GM18505 (cell line): ENCODE results near the gene SPATA6L.
A peak's percentile ranks its signal among the peaks of the same experiment; 100 is the strongest.

Source experiments
- ATAC-seq: cut with Tn5 transposase; IDR thresholded peaks from one replicate; pipeline ENCODE4 v1.9.1; 2021; ENCODE audit not compliant: unreplicated experiment
- POLR2A ChIP-seq: IDR thresholded peaks from 4 replicates; pipeline ENCODE4 v1.6.1; 2011; ENCODE audit warnings: borderline replicate concordance; ENCODE audit not compliant: insufficient read depth, insufficient read length; ENCODE audit errors: extremely low read depth

Gene SPATA6L

DNA sequence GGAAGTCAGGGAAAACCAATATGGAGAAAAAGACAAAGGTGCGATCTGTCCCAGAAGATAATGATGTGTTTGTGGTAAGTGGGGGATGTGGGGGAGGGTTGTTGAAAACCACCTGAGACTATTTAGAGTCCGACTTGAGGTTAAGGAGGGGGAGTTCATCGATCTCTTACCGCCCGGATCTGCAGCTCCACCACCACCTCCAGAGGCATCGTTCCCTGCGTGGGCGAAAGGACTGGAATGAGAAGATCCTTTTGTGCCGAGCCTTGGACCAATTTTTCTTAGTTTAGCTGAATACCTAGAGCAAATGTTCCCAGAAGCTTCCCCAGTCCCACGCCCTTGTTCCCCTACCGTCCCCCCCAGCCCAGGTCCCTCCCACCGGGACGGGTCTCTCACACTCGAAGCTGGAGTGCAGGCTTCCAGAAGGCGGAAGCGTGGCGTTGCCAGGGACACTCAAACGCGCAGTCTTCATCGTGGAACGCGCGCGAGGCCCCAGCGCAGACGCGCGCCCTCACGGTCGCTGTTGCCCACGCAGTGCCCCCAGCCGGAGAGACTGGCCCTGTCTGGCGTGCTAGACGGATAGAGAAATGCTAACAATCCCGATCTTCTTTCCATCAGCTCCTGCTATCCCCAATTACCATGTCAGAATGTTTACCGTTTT is at the start of gene SPATA6L:
SPATA6L (minus strand) TSS at position 439 of the 658 bp plus-strand sequence; CDS start at position 209, 230 bp downstream.
- peak; percentile 36 for TF ChIP-seq POLR2A
- ATAC-seq: peak; percentile 38

GRCh38 chr9:4714266-4715016 is 48.2 kb upstream of the SPATA6L start:
- ATAC-seq: no peak
- no peak for TF ChIP-seq POLR2A

DNA sequence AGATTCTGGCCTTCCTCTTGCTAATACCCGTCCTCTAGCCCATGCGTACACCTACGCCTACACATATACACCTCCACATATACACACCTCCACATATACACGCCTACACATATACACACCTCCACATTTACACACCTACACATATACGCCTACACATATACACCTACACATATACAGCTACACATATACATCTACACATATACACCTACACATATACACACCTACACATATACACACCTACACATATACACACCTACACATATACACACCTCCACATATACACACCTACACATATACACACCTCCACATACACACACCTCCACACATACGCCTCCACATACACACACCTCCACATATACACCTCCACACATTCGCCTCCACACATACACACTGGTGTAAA is 47.6 kb upstream of the SPATA6L start:
- no peak for TF ChIP-seq POLR2A
- ATAC-seq: no peak

- ATAC-seq: no peak
Observed at GRCh38 chr9:4709380-4709779, 43.1 kb upstream of the SPATA6L start.

DNA sequence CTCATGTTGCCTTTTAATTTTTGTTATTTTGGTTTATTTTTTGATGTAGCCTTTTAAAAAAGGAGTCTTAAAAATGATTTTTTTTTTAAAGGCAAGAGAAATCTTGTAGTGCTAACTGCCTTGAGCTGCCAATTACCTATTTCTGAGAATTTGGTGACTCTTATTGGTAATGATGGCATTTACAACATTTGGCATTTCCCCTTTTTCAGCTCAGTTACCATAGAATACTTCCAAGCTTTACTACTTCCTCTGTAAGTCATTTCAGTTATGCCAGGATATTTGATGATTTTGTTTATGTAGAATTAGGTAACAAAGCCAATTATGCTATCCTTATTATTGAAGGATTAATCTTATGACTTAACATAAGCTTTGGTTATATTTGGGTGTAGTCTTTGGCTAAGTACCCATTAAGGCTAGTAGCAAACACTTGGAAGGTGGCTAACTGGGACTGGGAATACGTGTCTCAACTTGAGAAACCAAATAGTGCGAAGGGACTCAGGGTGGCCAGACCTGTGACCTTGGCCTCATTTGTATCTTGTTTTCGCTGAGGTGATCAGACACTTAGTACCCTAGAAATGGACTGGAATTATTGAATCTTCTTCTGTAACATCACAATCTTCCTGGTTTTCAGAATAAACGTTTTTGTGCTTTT is 40.8 kb upstream of the SPATA6L start:
- ATAC-seq: no peak
- no peak for TF ChIP-seq POLR2A

More at GRCh38 chr9:4709380-4709779, 43.1 kb upstream of the SPATA6L start:
- TF ChIP-seq POLR2A: no peak

- no peak for TF ChIP-seq POLR2A
- no peak for ATAC-seq
Observed at GRCh38 chr9:4706021-4706420, 39.7 kb upstream of the SPATA6L start.

DNA sequence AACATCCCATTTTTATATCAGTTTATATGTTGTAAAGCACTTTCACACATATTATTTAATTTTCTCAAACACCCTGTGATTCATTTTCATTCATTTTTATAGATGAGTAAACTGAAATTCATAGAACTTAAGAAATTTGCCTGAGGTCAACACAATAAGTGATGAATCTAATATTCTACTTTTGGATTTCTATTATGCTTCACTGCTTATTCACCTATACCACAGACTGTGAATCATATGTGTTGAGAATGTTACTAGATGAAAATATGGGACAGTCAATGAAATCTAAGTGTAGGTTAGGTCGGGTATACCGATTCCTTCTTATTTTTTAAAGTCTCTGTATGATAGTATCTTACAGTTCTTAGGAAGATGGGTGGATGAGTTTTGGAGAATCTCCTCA is 37.8 kb upstream of the SPATA6L start:
- no peak for ATAC-seq
- TF ChIP-seq POLR2A: no peak

DNA sequence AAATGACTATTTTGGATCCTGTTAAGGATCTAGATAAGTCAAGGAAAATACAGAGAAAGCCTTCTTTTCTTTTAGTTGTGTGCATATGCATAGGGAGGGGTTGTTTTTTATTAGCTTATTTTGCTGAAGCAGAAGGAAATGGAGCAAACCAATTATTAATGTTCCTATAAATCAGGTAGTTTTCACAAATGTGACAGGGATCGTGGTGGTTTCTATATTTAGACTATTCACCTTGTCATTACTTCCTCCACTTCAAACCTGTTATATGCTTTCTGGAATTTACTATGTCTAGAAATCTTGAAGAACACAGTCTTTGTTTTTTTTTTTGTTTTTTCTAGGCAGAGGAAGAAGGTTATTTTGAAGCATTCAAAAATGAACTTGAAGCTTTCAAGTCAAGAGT is 35.2 kb upstream of the SPATA6L start:
- TF ChIP-seq POLR2A: no peak
- no peak for ATAC-seq

DNA sequence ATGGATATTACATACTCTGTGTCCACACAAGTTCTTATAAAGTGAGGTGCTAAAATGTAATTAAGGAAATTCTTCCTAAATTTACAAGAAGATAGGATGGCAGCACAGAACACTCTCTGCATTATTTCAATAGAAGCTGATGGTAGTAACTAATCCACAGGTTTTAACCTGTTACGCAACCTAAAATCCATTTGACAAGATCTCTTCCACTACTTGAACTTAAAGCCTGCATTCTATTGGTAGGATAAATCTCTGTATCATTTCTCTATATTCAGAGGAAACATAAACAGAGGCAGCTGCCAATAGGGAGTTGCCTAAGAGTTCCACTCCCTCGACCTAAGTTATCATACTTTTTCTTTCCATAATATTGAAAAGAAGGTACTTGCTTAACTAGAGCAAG is 34.7 kb upstream of the SPATA6L start:
- ATAC-seq: no peak
- no peak for TF ChIP-seq POLR2A

GRCh38 chr9:4700091-4700490 is 33.8 kb upstream of the SPATA6L start:
- no peak for TF ChIP-seq POLR2A
- no peak for ATAC-seq

DNA sequence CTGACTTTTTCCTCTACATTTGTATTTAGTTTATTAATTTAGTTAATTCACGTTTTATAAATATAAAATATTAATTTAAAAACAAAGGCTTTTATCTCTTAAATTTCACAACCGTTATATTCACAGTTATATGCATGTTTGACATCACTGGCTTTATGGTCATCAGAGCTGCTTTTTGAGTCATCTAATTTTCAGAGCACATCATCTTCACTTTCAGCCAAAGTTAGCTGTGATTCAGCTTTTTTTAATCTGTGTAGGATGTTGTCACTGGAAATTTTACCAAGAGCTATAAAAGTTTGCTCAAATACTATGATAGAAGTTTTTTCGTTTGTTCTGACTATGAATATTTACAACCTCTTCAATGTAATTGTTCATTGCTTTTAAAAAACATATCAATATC is 25.5 kb upstream of the SPATA6L start:
- no peak for ATAC-seq

GRCh38 chr9:4690144-4690543 is 23.9 kb upstream of the SPATA6L start:
- TF ChIP-seq POLR2A: no peak
- ATAC-seq: peak; percentile 67

More for the DNA sequence above, 25.5 kb upstream of the SPATA6L start:
- no peak for TF ChIP-seq POLR2A

- no peak for TF ChIP-seq POLR2A
- ATAC-seq: peak; percentile 55
Observed at GRCh38 chr9:4689687-4690104, 23.4 kb upstream of the SPATA6L start.
